Body of pancreas (tissue), 4 donors: ENCODE measurements around the gene GRID1. TPM values are rescaled to one million over a fixed set of nuclear protein-coding genes. Genes with fewer than 3 reads are reported as not detected.

Experiments used
- ATAC-seq: fragments of 150-250 bp; one replicate; pipeline ENCODE4 v1.9.1; 2016
- DNase-seq, 4 donors: peaks; one replicate each; pipeline ENCODE4 v3.0.0-alpha.2; 2019
- H3K27ac ChIP-seq, 4 donors: fragments of 200-600 bp; sonication (generic); 1 replicate in 3 of 4; 2 replicates in 1 of 4; pipeline versions ENCODE4 v1.5.1 to v1.6.1; 2016 to 2019; ENCODE audit warnings: mild to moderate bottlenecking in 1 of 4, mixed read lengths in 1 of 4, moderate library complexity in 1 of 4
- H3K27me3 ChIP-seq, 2 donors: fragments of 200-600 bp; sonication (generic); one replicate each; pipeline ENCODE4 v1.6.0; 2016; ENCODE audit warnings: mild to moderate bottlenecking in 1 of 2
- H3K36me3 ChIP-seq, 2 donors: fragments of 200-600 bp; sonication (generic); replicated peaks in 1 of 2; 2 replicates each; pipeline ENCODE4 v1.5.1; 2016; ENCODE audit warnings: low read depth in 2 of 2; ENCODE audit not compliant: insufficient read depth in 1 of 2
- H3K4me1 ChIP-seq: fragments of 200-600 bp; sonication (generic); one replicate; pipeline ENCODE4 v1.6.0; 2016
- H3K4me3 ChIP-seq, 2 donors: fragments of 200-600 bp; sonication (generic); 1 replicate in 1 of 2; 2 replicates in 1 of 2; pipeline ENCODE4 v1.5.1; 2016 to 2019
- H3K9me3 ChIP-seq, 3 donors: fragments of 200-600 bp; sonication (generic); 1 replicate in 2 of 3; 2 replicates in 1 of 3; pipeline ENCODE4 v1.5.1; 2016
- CTCF ChIP-seq, 7 experiments: fragments of 450-650 bp in 4 of 7; fragments of 200-600 bp in 3 of 7; sonication (generic) in 3 of 7; IDR thresholded peaks; one replicate each; pipeline ENCODE4 v1.5.1; 2016 to 2019; ENCODE audit warnings: antibody characterized with exemption in 7 of 7
- POLR2A ChIP-seq, 3 donors: fragments of 450-650 bp; IDR thresholded peaks; one replicate each; pipeline ENCODE4 v1.6.1; 2016; ENCODE audit warnings: antibody characterized with exemption in 3 of 3, mild to moderate bottlenecking in 2 of 3
- WGBS, 2 donors: methylation state at CpG; one replicate each; pipeline ENCODE4 v1.1.5; 2017; 5-methylcytosine and 5-hydroxymethylcytosine counted together
- intact Hi-C: fragments of 100-400 bp; cut with DNase I; formaldehyde crosslinking; loops from one replicate; pipeline ENCODE4 v1.15.1; 2023
- total RNA-seq, 2 donors: library from RNA; depleted of rRNA; stranded (reverse); fragments of >200 nt; gene quantifications; one replicate each; pipeline ENCODE4 v1.1.0, GENCODE V29; 2016

Gene GRID1
- total RNA-seq, 2 donors from 2014 or later: 1.0 to 1.6 TPM

- Histone ChIP-seq H3K27ac (no peak overlapping the region), H3K4me1 (no peaks in the 10 kb centered on the region), H3K9me3 (no peaks in the 10 kb centered on the region), H3K4me3 (no peak overlapping the region), H3K27me3 (no peaks in the 10 kb centered on the region), H3K36me3 (no peaks in the 10 kb centered on the region)
- intact Hi-C loops: no loop called here
- DNase-seq (no peak), ATAC-seq (no peak)
- 71 to 89% methylated on average over 3 of the region's 3 CpGs for WGBS, 2 donors
- TF ChIP-seq POLR2A (IDR thresholded peaks at IDR 0.05) (no peak), CTCF (IDR thresholded peaks at IDR 0.05) (no peak)
Measured at GRCh38 chr10:86159797-86160196, 206.8 kb downstream of the GRID1 start.

GRCh38 chr10:86155054-86155921 is 211.3 kb downstream of the GRID1 start:
- no peaks in the 10 kb centered on the region for H3K4me1 ChIP-seq
- TF ChIP-seq CTCF (IDR thresholded peaks at IDR 0.05) (no peak), POLR2A (IDR thresholded peaks at IDR 0.05) (no peak)
- no peak overlapping the region for H3K27ac ChIP-seq
- intact Hi-C loops: no loop called here
- ATAC-seq: no peak
- H3K27me3 ChIP-seq: no peaks in the 10 kb centered on the region
- no peaks in the 10 kb centered on the region for H3K9me3 ChIP-seq
- WGBS, 2 donors: 52 to 62% methylated on average over 7 of the region's 7 CpGs
- no peak overlapping the region for H3K4me3 ChIP-seq
- H3K36me3 ChIP-seq: no peaks in the 10 kb centered on the region
- no peak for DNase-seq

- no peaks in the 10 kb centered on the region for H3K4me1 ChIP-seq
- no peak overlapping the region for H3K4me3 ChIP-seq
- no peaks in the 10 kb centered on the region for H3K36me3 ChIP-seq
- intact Hi-C loops: no loop called here
- no peak for TF ChIP-seq CTCF (IDR thresholded peaks at IDR 0.05)
- TF ChIP-seq POLR2A (IDR thresholded peaks at IDR 0.05): no peak
- H3K9me3 ChIP-seq: no peaks in the 10 kb centered on the region
- 81 to 92% methylated on average over 7 to 9 of the region's 9 CpGs for WGBS, 2 donors
- no peaks in the 10 kb centered on the region for H3K27me3 ChIP-seq
- H3K27ac ChIP-seq: no peak overlapping the region
- ATAC-seq: no peak
- no peak for DNase-seq
Measured at GRCh38 chr10:86153751-86154150, 212.8 kb downstream of the GRID1 start.

- DNase-seq (no peak), ATAC-seq (no peak)
- intact Hi-C loops: no loop called here
- TF ChIP-seq CTCF (IDR thresholded peaks at IDR 0.05): no peak
- TF ChIP-seq POLR2A (IDR thresholded peaks at IDR 0.05): no peak
- 76 to 84% methylated on average over 5 of the region's 5 CpGs for WGBS, 2 donors
- Histone ChIP-seq H3K9me3 (no peaks in the 10 kb centered on the region), H3K4me1 (no peaks in the 10 kb centered on the region), H3K4me3 (no peak overlapping the region), H3K27ac (no peak overlapping the region), H3K27me3 (no peaks in the 10 kb centered on the region), H3K36me3 (no peaks in the 10 kb centered on the region)
Measured at GRCh38 chr10:86152911-86153310, 213.7 kb downstream of the GRID1 start.

GRCh38 chr10:86152354-86152753 is 214.2 kb downstream of the GRID1 start:
- no peaks in the 10 kb centered on the region for H3K36me3 ChIP-seq
- intact Hi-C loops: no loop called here
- TF ChIP-seq POLR2A (IDR thresholded peaks at IDR 0.05) (no peak), CTCF (IDR thresholded peaks at IDR 0.05) (no peak)
- no peak overlapping the region for H3K4me3 ChIP-seq
- DNase-seq (no peak), ATAC-seq (no peak)
- 96% methylated on average over 5 of the region's 5 CpGs; no CpG with 5 or more reads in 1 of the 2 donors for WGBS, 2 donors
- no peaks in the 10 kb centered on the region for H3K9me3 ChIP-seq
- no peak overlapping the region for H3K27ac ChIP-seq
- H3K4me1 ChIP-seq: no peaks in the 10 kb centered on the region
- H3K27me3 ChIP-seq: no peaks in the 10 kb centered on the region
